GM19239 (cell line): ENCODE measurements around the gene GRIK3.
"Not testable (repeated sequence)": the region's sequence is repeated elsewhere in the genome, so short reads cannot be mapped to it uniquely, and the experiment has no call there.

Experiments
- DNase-seq: peaks from one replicate; pipeline ENCODE4 v3.0.0; 2011; ENCODE audit warnings: low spot score; ENCODE audit not compliant: insufficient read length
- FAIRE-seq: peaks from 2 replicates; lab custom pipeline; 2011; peaks lifted over from hg19 to GRCh38; lab: Jason Lieb, UNC

GRIK3 gene

DNA sequence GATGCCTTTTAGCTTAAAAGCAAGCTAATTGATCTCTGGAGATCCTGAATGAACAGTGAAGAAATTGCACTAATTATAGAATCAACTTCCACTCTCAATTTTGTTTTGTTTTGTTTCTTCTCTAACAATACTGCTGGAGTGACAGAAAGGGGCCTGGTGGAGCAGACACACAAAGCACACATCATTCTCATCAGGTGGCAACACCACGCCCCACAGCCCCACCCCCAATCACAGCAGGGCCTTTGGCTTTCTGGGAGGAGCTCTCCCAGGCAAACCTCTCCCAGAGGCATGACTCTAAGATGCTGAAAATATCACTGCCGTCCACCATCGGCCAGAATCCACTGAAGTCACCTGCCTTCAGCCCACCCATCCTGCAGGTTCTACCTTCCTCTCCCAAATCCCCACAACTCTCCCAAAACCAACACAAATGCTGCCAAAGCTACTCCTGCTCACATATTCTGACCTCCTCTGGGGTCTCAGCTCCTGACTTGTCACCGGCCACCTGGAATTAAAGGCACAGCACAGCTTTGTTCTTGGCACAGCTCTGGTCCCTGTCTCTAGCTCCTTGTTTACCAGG, 120.7 kb downstream of the GRIK3 start:
- FAIRE-seq (no peak), DNase-seq (no peak)

DNA sequence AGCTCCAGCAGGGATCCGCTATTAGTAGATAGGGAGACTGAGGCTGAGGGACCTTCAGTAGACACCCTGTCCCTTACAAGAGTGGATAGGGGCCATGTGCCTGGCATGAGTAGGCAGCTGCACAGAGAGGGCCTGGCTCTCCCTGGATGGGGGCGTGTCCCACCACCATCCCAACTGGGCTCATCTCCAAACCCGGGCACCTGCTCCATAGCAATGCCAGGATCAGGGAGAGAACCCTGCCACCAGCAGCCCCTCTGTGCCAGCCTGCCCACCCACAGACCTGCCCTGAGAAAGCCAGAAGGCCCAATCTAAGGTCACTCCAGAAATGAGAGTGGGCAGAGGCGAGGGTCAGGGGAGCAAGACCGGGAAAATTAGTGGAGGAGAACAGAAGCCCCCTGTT, 121.3 kb downstream of the GRIK3 start:
- DNase-seq: no peak

DNA sequence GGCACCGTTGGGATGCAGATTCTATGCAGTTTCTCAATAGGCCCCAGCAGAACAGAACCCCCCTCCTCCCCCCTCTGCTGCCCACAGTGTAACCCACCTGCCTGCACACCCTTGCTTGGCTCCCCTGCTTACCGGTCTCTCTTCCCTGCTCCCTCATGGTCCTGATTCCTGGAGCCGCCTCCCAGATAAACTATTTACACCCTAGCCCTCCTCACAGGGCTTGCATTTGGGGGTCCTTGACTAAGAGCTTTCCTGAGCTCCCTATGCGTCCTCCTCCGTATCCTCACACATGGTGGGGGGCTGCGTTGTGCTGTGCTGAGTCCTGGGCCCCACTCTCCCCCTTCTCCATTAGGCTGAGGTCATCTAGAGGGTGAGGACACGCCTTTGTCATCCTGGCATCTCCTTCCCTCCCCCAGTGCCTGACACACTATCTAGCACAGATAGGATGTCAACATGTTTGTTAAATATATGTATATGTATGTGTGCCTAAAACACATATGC, 121.9 kb downstream of the GRIK3 start:
- DNase-seq: no peak
- FAIRE-seq: no peak

More for the DNA sequence above, 121.3 kb downstream of the GRIK3 start:
- no peak for FAIRE-seq

DNA sequence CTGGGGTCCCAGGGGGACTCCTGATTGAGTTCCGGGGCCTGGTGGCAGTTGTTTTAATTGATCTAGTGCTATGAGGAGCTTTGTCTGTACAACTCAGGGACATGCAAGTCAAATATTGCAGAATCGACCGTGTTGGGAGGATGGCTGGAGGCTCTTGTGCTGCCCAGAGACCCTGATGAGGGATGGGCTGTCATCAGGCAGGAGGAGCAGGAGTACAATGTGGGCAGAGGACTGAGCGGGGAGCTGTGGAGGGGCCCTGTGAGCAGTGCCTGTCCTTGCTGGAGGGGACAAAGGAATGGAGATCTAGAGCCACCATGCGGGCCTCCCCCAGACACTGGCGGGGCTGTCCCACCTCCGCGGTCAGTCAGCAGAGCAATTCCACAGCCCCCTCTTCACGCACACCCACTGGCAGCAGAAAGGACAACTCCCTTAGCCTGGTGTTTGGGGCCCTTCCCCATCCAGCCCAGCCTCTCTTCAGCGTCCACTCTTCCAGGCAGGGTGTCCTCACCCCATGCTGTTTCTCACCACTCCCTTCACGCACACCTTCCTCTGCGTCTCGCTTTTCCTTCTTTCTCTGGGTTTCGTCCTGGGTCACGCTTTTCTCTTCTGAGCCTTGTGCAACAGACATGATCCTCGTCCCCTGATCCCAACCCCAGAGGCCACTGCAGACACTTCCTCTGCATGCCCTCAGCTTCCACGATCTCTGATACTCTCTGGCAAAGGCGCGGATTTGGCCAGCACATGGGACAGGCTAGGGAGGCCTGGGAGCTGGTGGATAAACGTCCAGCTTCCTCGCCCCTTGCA, 122.6 kb downstream of the GRIK3 start:
- DNase-seq (no peak), FAIRE-seq (no peak)

DNA sequence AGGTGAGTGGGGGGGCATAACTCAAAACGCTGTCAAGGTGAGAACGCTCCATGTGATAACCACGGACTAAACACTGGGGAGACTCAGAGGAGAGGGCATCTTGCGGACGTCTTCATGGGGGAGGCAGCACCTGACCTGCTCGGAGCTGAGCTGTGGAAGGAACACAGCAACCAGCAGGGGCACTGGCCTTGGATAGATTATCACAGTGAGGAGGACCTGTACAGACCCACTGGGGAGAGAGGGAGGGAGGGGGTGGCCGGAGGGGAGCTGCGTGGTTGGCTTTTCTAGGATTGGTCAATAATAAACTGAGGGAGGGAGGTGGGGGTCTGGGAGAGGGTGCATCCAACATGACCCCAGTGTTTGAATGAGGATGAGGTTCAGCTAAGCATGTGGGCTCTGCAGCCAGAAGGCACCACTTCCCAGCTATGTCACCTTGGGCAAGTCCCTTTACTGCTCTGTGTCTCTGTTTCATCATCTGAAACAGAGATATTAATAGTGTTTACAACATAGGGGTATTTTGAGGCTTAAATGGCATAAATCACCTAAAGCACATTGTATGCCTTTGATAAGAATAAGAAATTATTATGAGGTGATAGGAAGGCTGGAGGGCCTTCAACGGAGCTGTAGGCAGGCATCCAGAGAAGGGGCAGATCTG, 123.3 kb downstream of the GRIK3 start:
- DNase-seq (no peak), FAIRE-seq (no peak)

DNA sequence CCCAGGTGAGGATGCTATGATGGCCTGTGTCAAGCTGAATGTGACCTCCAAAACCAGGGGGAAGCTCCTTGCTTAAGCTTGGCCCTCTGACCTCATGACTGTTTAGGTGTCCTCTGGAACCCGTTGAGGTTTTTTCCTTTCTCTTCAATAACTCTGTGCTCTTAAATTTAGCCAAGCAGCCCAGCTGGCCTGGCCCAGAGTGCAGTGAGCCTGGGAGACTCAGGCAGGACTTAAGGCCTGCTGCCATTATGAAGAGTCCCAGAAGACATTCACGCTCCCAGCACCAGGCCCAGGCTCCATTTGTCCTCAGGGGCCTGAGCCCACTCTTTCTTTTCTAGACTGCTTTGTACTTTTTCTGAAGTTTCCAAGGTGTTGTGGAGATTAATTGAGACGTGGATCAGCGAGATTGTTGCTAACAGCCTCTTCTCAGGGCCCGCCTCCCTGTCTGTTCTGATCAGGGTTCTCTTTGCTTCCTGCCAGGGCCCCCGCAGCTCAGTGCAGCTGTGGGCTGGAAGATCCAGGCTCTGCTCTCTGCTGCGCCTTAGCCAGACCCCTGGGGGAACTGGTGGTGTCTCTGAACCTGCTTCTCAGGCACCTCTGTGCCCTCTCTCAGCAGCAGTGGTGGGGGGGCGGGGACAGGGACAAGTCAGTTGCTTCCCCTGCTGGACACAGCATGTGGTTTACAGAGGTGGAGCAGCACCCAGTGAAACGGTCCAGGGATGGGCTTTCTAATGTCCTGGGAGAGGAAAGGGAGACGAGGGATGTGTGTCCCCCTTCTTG, 124.2 kb downstream of the GRIK3 start:
- FAIRE-seq (no peak), DNase-seq (no peak)

DNA sequence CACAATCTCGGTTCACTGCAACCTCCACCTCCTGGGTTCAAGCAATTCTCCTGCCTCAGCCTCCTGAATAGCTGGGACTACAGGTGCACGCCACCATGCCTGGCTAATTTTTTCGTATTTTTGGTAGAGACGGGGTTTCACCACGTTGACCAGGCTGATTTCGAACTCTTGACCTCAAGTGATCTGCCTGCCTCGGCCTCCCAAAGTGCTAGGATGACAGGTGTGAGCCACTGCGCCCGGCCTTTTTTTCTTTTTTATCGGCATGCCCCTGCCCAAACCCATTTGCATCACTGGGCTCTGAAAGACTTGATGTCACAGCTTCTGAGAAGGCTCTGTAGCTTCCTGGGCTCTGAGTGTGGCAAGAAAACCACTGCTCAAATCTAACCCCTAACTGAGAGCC, 125.0 kb downstream of the GRIK3 start:
- not testable (repeated sequence) for FAIRE-seq, DNase-seq

DNA sequence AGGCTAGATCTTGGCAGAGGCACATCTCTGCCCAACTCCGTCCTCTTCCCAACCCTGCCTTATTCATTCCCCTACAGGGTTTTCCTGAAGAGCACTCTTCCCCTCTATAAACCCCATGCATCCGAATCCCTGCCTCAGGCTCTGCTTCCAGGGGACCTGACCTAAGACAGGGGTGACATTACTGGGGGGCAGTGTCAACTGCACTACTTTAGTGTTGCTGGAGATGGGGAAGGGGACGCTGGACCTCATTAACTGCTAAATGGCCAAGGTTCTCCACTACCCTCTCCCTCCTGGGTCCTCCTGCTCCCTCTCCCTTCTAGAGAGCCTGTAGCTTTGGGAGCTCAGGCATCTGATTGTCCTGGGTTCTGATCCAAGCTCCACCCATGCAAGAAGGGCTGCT, 126.2 kb downstream of the GRIK3 start:
- DNase-seq: no peak
- no peak for FAIRE-seq

DNA sequence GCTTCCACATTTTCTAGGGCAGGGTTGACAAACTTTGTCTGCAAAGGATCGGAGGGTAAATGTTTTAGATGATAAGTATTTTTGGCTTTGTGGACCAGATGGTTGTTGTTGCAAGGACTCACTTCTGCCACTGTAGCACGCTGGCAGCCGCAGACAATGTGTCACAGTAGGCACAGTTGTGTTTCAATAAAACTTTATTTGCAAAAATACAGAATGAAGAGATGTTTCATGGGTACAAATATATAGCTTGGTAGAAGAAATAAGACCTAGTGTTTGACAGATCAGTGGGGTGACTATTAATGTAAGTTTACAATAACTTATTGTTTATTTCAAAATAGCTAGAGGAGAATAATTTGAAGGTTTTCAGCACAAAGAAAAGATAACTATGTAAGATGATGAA, 127.8 kb downstream of the GRIK3 start:
- FAIRE-seq (no peak), DNase-seq (no peak)

DNA sequence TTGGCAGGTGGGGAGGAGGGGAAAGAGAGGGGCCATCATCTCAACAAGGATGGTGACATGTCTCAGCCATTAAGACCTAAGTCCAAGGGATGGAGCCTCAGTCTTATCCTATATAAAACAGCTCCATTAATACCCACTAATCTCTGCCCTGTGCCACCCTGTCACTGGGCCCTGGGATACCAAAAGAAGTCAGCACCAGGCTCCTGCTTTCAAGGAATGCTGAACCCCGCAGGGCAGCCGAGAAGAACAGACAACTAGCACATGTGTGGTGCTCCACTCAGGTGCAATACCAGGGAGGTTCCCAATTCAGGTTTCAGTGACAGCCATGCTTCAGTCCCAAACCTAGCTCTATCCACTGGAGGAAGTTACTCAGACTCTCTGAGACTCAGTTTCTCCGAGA, 128.4 kb downstream of the GRIK3 start:
- no peak for DNase-seq
- FAIRE-seq: no peak

DNA sequence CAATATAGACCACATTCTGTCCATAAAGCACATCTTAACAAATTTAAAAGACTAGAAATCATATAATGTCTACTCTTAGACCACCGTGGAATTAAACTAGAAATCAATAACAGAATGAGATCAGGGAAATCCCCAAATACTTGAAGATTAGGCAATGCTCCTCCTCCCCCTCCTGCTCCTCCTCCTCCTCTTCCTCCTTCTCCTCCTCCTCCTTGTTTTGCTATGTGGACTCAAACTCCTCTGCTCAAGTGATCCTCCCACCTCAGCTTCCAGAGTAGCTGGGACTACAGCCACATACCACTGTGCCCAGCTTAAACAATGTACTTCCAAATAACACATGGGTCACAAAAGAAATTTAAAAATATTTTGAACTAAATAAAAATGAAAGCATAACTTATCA, 134.2 kb downstream of the GRIK3 start:
- no peak for DNase-seq
- no peak for FAIRE-seq

DNA sequence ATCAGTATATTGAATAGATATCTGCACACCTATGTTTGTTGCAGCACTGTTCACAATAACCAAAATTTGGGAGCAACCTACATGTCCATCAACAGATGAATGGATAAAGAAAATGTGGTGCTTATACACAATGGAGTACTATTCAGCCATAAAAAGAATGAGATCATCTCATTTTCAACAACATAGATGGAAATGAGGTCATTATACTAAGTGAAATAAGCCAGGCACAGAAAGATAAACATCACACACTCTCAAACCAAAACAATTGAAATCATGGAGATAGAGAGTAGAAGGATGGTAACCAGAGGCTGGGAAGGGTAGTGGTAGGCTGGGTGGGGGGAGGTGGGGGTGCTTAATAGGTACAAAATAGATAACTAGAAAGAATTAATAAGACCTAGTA, 136.5 kb downstream of the GRIK3 start:
- DNase-seq, FAIRE-seq: not testable (repeated sequence)

DNA sequence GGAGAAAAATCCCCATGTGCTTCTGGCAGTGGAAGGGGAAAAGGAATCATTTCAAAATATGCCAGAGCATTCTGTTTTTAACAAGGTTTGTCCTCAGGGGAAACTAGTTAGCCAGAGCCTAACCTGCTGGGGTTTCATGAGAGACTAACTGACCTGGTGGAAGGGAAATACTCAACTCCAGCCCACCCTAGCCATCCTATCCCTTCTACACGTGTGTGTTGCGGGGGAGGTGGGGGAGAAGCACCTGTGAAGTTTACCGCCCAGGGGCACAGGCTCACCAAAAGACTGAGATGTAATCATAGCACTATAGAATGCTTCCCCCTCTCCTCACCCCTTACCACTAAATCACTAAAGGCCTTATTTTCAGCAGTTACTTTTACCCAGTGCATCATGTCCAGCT, 139.5 kb downstream of the GRIK3 start:
- FAIRE-seq: no peak
- DNase-seq: no peak

DNA sequence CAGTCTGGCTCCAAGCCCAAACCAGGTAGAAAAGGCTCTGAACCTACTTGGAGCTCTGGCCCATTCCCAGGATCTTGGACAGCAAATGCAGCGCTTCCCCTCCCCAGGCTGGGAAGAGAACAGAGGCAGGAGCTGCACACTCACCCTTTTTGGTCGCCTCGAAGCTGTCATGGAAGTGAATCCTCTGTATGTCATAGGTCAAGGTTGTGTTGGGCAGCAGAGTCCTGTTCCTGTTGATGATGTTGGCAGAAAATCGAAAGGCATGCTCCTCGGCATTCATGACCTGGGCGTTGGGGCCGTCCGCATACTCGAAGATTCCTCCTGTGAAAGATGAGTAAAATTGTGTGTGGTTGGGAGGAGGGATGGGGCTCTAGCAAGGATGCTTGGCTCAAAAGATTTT, 143.5 kb downstream of the GRIK3 start:
- FAIRE-seq (no peak), DNase-seq (no peak)

DNA sequence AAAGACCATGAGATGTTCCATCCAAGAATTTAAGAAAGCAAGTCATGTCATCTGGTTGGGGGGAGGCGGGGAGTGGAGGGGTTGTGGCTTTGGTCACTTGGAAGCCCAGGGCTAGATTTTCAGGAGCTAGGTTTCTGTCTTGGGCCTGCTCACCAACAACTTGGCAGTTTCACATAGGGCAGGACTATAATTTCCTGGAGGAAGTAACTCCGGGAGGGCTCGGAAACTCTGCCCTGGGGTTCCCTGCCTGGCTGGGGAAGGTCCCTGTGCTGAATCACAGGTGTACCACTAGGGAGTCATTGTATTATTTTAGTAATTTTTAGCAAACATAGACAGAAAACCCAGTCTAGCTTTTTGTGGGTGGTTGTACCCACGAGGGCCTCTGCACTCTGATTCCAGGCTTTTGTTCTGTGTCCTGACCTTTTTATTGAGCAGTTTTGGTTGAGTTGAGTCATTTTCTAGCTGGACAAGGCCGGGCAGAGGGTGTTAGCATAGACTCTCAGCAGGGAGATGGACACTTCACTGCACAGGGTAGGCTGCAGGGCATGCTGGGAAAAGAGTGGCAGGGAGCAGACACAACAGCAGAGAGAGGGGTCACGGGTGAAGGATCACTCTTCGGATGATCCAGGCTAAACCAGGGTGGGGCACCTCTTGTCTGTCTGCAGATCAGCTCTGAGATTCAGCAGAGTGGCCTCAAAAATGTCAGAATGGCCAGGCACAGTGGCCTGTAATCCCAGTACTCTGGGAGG, 144.7 kb downstream of the GRIK3 start:
- DNase-seq: no peak
- FAIRE-seq: no peak

DNA sequence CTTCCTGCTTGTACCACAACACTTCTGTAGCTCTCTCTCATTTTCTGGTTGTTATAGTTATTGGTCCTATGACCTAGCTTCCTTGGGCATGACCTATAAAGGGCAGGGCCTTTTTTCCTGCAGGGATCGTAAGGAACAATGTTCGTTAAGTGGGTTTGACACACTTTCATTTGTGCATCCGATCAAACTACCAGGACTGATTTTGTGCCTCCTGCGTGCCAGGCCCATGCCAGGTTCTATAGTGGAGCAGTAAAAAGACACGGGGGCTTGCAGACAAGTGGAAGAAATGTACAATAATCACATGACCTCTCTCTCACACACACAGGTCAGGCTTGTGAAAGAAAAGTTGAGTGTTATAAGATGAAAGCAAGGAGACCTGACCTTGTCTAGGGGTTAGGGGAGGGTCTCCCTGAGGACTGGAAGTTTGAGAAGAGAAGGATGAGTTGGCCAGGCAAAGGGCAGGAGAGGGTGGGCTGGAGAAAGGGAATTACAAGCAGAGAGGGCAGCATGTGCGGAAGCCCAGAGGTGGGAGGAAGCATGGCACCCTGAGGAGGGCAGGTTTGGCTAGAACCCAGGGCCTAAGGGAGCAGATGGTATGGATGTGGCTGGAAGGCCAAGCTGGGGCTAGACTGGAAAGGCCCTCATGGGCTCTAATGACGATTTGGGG, 145.4 kb downstream of the GRIK3 start:
- no peak for FAIRE-seq
- DNase-seq: no peak

DNA sequence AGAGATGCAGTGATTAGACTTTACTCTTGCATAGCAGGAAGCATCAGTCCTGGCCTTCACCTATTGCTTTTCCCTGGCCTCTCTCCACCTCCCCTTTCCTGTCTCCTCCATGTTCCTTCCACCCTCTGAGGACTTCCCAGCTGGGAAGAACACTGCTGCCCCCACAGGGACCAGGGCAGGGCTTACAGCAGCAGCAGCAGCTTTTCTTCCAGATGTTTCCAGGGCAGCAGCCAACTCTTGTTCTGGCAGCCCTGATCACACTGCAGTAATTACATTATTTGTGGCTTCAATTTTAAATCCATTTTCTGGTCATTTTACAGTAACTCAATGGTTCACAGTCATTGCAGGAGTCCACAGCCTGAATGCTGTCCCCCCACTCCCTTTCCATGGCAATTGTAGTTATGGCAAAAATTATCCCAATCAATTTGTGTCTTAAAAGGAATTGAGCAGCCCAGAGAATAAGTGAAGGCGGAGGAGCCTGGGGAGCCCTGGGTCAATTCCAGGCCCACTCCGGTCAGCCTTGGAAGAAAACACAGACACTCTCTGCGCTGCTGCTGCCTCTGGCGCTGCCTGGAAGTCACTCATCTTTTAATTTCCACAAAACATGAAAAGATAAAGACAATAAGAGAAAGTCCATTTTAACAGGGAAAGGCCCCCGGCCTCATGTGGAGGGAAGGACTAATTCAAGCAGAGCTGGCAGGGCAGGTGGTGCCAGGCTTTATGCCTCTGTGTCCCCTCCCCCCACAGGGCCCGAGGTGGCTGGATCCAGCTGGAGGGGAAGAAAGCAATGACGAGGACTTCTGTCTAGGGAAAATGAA, 148.6 kb downstream of the GRIK3 start:
- DNase-seq (no peak), FAIRE-seq (no peak)

DNA sequence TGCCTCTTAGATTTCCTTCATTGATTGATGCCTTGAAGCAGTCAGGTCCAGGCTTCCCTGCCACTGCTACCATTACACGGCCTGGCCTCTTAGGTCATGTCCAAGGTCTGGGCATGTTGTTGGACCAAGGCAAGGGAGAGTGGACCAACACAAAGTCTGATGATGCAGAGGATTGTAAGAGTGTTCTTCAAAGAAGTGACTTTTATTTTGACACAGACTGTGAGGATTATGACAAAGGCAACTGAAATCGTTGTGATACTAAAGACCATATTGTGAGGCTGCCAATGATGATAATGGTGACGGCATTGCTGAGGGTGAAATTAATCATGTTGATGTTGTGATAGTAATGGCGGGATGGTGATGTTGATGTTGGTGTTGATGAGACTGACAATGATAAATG, 149.5 kb downstream of the GRIK3 start:
- DNase-seq (no peak), FAIRE-seq (no peak)
